Neuronal stem cell (in vitro differentiated cells): Measurements from ENCODE around the gene NEUROG3.

ENCODE experiments used
- DNase-seq: peaks from one replicate; pipeline ENCODE4 v3.0.0-alpha.2; 2013; ENCODE audit warnings: low spot score
- H2AFZ ChIP-seq: one replicate; pipeline ENCODE4 v1.6.1; 2013; ENCODE audit warnings: mild to moderate bottlenecking, low read length, inconsistent platforms
- H2AK5ac ChIP-seq: 2 replicates; pipeline ENCODE4 v1.6.1; 2013; ENCODE audit warnings: low read depth, mild to moderate bottlenecking, inconsistent platforms, low read length, moderate library complexity, mixed read lengths
- H2BK120ac ChIP-seq: 2 replicates; pipeline ENCODE4 v1.6.1; 2013; ENCODE audit warnings: low read depth, mild to moderate bottlenecking, inconsistent platforms, low read length, moderate library complexity, mixed read lengths
- H2BK12ac ChIP-seq: one replicate; pipeline ENCODE4 v1.6.1; 2013; ENCODE audit warnings: low read length, inconsistent platforms
- H2BK15ac ChIP-seq: 2 replicates; pipeline ENCODE4 v1.6.1; 2013; ENCODE audit warnings: mild to moderate bottlenecking, low read length, inconsistent platforms, mixed read lengths
- H2BK5ac ChIP-seq: one replicate; pipeline ENCODE4 v1.6.1; 2013; ENCODE audit warnings: inconsistent platforms, mild to moderate bottlenecking, low read length, moderate library complexity
- H3K14ac ChIP-seq: one replicate; pipeline ENCODE4 v1.6.1; 2013; ENCODE audit warnings: low read length, inconsistent platforms
- H3K18ac ChIP-seq: 2 replicates; pipeline ENCODE4 v1.6.1; 2013; ENCODE audit warnings: low read length, inconsistent platforms
- H3K23ac ChIP-seq: 2 replicates; pipeline ENCODE4 v1.6.1; 2013; ENCODE audit warnings: low read depth, mild to moderate bottlenecking, mixed read lengths, low read length, inconsistent platforms; ENCODE audit not compliant: poor library complexity
- H3K27ac ChIP-seq: replicated peaks from 3 replicates; pipeline ENCODE4 v1.5.1; 2013; ENCODE audit warnings: low read length, inconsistent platforms
- H3K27me3 ChIP-seq, 3 experiments: 2 replicates each; pipeline ENCODE4 v1.6.1; 2013; ENCODE audit warnings: low read length in 3 of 3, mild to moderate bottlenecking in 2 of 3, inconsistent platforms in 1 of 3, low read depth in 1 of 3, mixed read lengths in 1 of 3, moderate library complexity in 1 of 3; ENCODE audit not compliant: control insufficient read depth in 3 of 3, insufficient read depth in 3 of 3
- H3K36me3 ChIP-seq, 2 donors: replicated peaks in 1 of 2; 2 replicates each; pipeline ENCODE4 v1.6.1; 2013; ENCODE audit warnings: low read length in 2 of 2; ENCODE audit not compliant: control insufficient read depth in 2 of 2, insufficient read depth in 2 of 2
- H3K4ac ChIP-seq: 2 replicates; pipeline ENCODE4 v1.6.1; 2013; ENCODE audit warnings: inconsistent platforms, mild to moderate bottlenecking, low read length, moderate library complexity
- H3K4me1 ChIP-seq, 2 donors: 1 replicate in 1 of 2; 2 replicates in 1 of 2; pipeline ENCODE4 v1.6.1; 2013; ENCODE audit warnings: low read length in 2 of 2, low read depth in 1 of 2; ENCODE audit not compliant: control insufficient read depth in 2 of 2, insufficient read depth in 1 of 2
- H3K4me2 ChIP-seq: one replicate; pipeline ENCODE4 v1.6.1; 2013; ENCODE audit warnings: mild to moderate bottlenecking, low read length, inconsistent platforms; ENCODE audit not compliant: insufficient read depth, poor library complexity, severe bottlenecking
- H3K4me3 ChIP-seq, 2 donors: 2 replicates each; pipeline ENCODE4 v1.5.1; 2013; ENCODE audit warnings: low read length in 2 of 2, mild to moderate bottlenecking in 2 of 2, inconsistent platforms in 1 of 2, moderate library complexity in 1 of 2
- H3K79me1 ChIP-seq: one replicate; pipeline ENCODE4 v1.6.1; 2013; ENCODE audit warnings: low read depth, mild to moderate bottlenecking, inconsistent platforms, low read length, moderate library complexity
- H3K9ac ChIP-seq: one replicate; pipeline ENCODE4 v1.6.1; 2013; ENCODE audit warnings: mild to moderate bottlenecking, low read depth, low read length, inconsistent platforms; ENCODE audit not compliant: poor library complexity
- H3K9me3 ChIP-seq, 2 donors: replicated peaks in 1 of 2; 2 replicates each; pipeline versions ENCODE3 to v1.6.1; 2013; ENCODE audit warnings: low read length in 2 of 2, mild to moderate bottlenecking in 2 of 2, inconsistent platforms in 1 of 2, low read depth in 1 of 2, mixed read lengths in 1 of 2, moderate library complexity in 1 of 2; ENCODE audit not compliant: control insufficient read depth in 2 of 2, insufficient read depth in 1 of 2
- H4K8ac ChIP-seq: one replicate; pipeline ENCODE4 v1.6.1; 2013; ENCODE audit warnings: low read depth, mild to moderate bottlenecking, inconsistent platforms, low read length, moderate library complexity
- H4K91ac ChIP-seq: one replicate; pipeline ENCODE4 v1.6.1; 2013; ENCODE audit warnings: low read length, low read depth, mild to moderate bottlenecking, inconsistent platforms; ENCODE audit not compliant: poor library complexity
- WGBS, 2 donors: extraction: QIAGEN DNeasy Blood & Tissue Kit; methylation state at CpG; one replicate each; pipeline ENCODE4 v1.1.7; 2013; ENCODE audit warnings: missing lambda C conversion rate in 2 of 2, mixed read lengths in 1 of 2; ENCODE audit not compliant: insufficient read length in 2 of 2, insufficient replicate concordance in 1 of 2; ENCODE audit errors: extremely low coverage in 2 of 2; 5-methylcytosine and 5-hydroxymethylcytosine counted together

NEUROG3 gene

DNA sequence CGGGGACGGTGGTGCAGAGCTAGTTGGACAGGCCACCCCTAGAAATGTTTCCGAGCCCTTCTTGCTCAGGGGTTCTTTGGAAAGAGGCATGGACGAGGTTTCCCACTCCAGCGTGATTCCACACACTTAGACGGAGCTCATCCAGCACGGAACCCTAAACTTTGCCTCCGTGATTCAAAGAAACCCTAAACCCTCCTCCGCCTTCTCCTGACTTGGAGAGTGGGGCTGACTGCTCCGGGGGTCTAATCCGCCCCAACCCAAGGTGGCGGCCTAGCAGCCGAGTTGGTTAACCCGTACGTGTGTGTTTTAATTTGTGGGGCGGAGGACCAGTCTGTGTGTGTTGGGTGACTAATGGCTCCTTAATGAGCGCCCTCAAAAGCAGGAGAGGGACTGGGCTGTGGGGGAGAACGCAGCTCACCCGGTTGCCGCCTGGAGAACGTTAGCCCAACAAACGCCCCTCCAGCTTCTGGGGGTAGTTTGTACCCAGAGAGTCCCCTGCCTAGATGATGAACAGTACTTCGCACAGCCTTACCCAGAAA, 3.8 kb downstream of the NEUROG3 start:
- Histone ChIP-seq H3K23ac (no peak overlapping the region), H3K27me3 (peaks cover 35 to 85% (median 82%) of the 10 kb centered on the region in 3 experiments), H2BK120ac (no peak overlapping the region), H3K9ac (no peak overlapping the region), H3K36me3 (no peaks in the 10 kb centered on the region), H2AK5ac (no peak overlapping the region), H3K14ac (no peak overlapping the region), H3K79me1 (no peaks in the 10 kb centered on the region), H3K4me2 (peak overlapping the region; percentile 66), H4K91ac (no peak overlapping the region), H2BK5ac (no peak overlapping the region), H4K8ac (no peak overlapping the region), H3K18ac (peak overlapping the region; percentile 15), H2BK12ac (no peak overlapping the region), H3K27ac (no peak overlapping the region), H2AFZ (peak overlapping the region; percentile 78), H3K9me3 (peaks cover 0 to 2% of the 10 kb centered on the region in 2 donors), H3K4ac (no peak overlapping the region), H2BK15ac (no peak overlapping the region), H3K4me3 (no peak overlapping the region), H3K4me1 (peaks cover 17 to 35% of the 10 kb centered on the region in 2 donors)
- no peak for DNase-seq
- WGBS, 2 donors: no CpG with 5 or more reads among the region's 23 CpGs

DNA sequence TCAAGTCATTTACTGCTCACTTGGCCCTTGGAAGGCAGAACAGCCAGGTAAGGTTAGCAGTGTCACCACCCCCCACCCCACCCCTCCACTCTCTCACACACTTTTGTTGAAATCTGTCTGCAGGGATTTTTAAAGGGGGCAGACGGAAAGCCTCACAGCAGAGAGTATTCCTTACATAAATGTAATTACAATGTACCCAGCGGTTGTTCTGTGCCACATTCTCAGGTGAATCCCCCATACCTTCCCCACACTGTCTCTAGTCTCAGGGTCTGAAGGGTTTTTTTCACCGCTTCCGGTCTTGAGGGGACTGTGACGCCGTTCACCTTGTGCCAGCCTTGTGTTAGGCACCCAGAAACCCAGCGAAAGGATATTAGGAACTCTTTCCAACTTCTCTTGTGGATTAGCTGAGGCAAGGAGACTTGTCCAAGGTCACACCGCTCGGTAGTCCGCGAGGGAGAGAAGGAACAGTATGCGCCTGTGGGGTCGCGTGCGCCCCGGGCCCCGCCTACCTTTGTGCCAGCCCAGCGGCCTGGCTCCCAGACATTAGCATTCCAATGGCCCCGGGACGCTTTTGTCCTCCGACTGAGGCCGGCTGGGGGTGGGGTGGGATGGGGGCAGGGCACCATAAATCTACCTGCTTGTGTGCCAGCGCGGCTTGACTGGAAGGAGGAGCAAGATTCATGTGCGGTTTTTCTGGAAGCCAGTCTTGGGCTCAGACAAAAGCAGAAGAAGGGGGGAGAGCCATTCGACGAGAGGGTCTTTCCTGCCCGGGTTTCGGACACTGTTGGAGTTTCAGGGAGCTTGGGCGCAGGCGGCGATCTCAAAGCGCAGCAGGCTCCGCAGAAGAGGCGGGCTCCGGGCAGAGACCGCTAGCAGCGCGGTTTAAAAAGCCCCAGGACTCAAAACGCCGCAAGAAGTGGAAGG, 4.5 kb downstream of the NEUROG3 start:
- Histone ChIP-seq H2BK15ac (no peak overlapping the region), H2AFZ (peak overlapping the region; percentile 78), H3K14ac (no peak overlapping the region), H3K27me3 (peaks cover 31 to 85% (median 75%) of the 10 kb centered on the region in 3 experiments), H2BK5ac (no peak overlapping the region), H3K27ac (no peak overlapping the region), H3K23ac (no peak overlapping the region), H4K8ac (no peak overlapping the region), H2AK5ac (no peak overlapping the region), H4K91ac (no peak overlapping the region), H3K4ac (no peak overlapping the region), H3K4me2 (peak overlapping the region; percentile 66), H3K4me3 (no peak overlapping the region), H3K18ac (peak overlapping the region; percentile 15), H3K4me1 (peaks cover 9 to 28% of the 10 kb centered on the region in 2 donors), H3K36me3 (no peaks in the 10 kb centered on the region), H2BK12ac (no peak overlapping the region), H3K9me3 (peaks cover 0 to 2% of the 10 kb centered on the region in 2 donors), H3K79me1 (no peaks in the 10 kb centered on the region), H3K9ac (no peak overlapping the region), H2BK120ac (no peak overlapping the region)
- WGBS, 2 donors: no CpG with 5 or more reads among the region's 41 CpGs
- DNase-seq: no peak

DNA sequence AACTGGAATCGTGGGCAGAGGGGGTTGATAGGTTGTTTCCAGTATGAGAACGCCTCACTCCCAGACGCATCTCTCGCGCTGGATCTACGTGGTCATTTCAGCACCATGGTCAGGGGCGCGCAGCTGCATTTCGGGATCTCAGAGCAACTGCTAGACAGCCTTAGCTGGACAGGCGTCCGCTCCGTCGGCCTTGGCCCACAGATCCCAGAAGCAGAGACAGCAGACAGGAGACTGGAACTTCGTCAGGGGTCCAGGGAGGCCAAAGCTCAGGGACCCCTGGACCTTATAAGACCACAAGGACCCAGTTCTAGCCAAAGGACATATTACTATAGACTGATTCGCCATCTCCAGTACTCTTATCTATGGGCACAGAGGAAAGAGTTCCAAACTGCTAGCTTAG, 5.3 kb downstream of the NEUROG3 start:
- Histone ChIP-seq H2BK12ac (no peak overlapping the region), H3K27ac (no peak overlapping the region), H3K9me3 (peaks cover 0 to 2% of the 10 kb centered on the region in 2 donors), H3K4me3 (no peak overlapping the region), H3K18ac (no peak overlapping the region), H3K36me3 (no peaks in the 10 kb centered on the region), H3K23ac (no peak overlapping the region), H3K4me1 (peaks cover 3 to 21% of the 10 kb centered on the region in 2 donors), H3K9ac (no peak overlapping the region), H2BK120ac (no peak overlapping the region), H3K14ac (no peak overlapping the region), H2BK15ac (no peak overlapping the region), H2AK5ac (no peak overlapping the region), H2BK5ac (no peak overlapping the region), H4K8ac (no peak overlapping the region), H2AFZ (no peak overlapping the region), H4K91ac (no peak overlapping the region), H3K4ac (no peak overlapping the region), H3K4me2 (no peak overlapping the region), H3K79me1 (no peaks in the 10 kb centered on the region), H3K27me3 (peaks cover 25 to 82% (median 67%) of the 10 kb centered on the region in 3 experiments)
- WGBS, 2 donors: no CpG with 5 or more reads among the region's 15 CpGs
- peak; percentile 83 for DNase-seq

DNA sequence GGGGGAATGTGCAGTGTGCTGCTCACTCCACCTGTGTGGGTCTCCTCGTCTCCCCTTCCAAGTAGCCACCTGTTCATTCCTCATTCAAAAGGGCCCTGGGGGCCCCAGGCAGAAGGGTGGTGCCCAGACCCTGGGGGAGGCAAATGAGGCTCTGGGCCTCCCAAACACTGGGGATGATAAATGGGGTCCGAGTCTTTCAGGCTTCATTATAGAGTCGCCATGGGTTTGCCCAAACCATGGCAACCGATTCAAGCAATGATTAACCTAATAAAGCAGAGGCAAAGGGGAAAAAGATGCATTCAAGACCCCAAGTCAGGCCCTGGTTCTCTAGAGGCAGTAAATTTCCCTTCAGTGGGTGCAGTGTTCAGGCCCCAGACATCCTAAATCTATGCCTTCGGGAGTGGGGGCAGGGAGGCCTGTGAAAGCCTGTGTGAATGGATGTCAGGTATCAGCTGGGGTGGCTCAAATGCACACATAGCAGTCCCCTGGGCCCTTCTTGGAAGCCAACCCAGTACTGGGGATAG, 10.4 kb downstream of the NEUROG3 start:
- H2AK5ac ChIP-seq: no peak overlapping the region
- no peaks in the 10 kb centered on the region for H3K36me3 ChIP-seq
- no peak overlapping the region for H4K8ac ChIP-seq
- H3K27ac ChIP-seq: no peak overlapping the region
- peaks cover 0 to 48% (median 17%) of the 10 kb centered on the region in 3 experiments for H3K27me3 ChIP-seq
- H2BK15ac ChIP-seq: no peak overlapping the region
- no peak overlapping the region for H3K4me2 ChIP-seq
- H3K4me1 ChIP-seq: peaks cover 6 to 16% of the 10 kb centered on the region in 2 donors
- no CpG with 5 or more reads among the region's 5 CpGs for WGBS, 2 donors
- no peak overlapping the region for H4K91ac ChIP-seq
- H2BK120ac ChIP-seq: no peak overlapping the region
- H3K14ac ChIP-seq: no peak overlapping the region
- H3K4me3 ChIP-seq: no peak overlapping the region
- H3K18ac ChIP-seq: no peak overlapping the region
- H2BK12ac ChIP-seq: no peak overlapping the region
- no peak overlapping the region for H2AFZ ChIP-seq
- no peaks in the 10 kb centered on the region for H3K9me3 ChIP-seq
- DNase-seq: no peak
- no peak overlapping the region for H3K4ac ChIP-seq
- no peak overlapping the region for H3K9ac ChIP-seq
- H3K79me1 ChIP-seq: no peaks in the 10 kb centered on the region
- H2BK5ac ChIP-seq: no peak overlapping the region
- H3K23ac ChIP-seq: no peak overlapping the region
